Measurements from ENCODE around the gene KREMEN1.

DNA sequence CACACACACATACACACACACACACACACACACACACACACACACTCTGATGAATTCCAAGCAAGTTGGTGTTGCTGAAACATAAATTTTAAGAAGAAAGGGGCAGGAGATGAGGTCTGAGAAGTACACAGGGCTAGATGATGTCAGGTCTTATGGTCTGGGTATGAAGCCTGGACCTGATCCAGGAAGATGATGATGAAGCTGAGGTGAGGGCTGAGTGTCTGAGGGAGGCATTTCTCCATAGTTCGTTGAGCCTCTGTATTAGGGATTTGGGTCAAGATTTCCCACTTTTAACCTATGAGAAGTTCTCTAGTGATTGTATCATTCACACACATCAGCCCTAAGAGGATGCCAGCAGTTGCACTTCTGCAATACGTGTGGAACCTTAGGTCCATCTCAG, 32.6 kb downstream of the KREMEN1 start:
- TF ChIP-seq POLR2AphosphoS5 (IDR thresholded peaks at IDR 0.05; ENCODE audit: borderline replicate concordance, low read depth, low read length), result no peak
- no peak for TF ChIP-seq EZH2 (IDR thresholded peaks at IDR 0.05)

Measured in SK-N-MC (cell line).